Gastrocnemius medialis (tissue), 4 donors: ENCODE measurements around the gene PDCD10.

Source experiments
- CTCF ChIP-seq, 5 experiments: fragments of 450-650 bp in 3 of 5; fragments of 200-600 bp in 2 of 5; sonication (generic) in 2 of 5; IDR thresholded peaks in 4 of 5; conservative IDR thresholded peaks in 1 of 5; 1 replicate in 4 of 5; 2 replicates in 1 of 5; pipeline ENCODE4 v1.5.1; 2016 to 2019; ENCODE audit warnings: antibody characterized with exemption in 5 of 5, mild to moderate bottlenecking in 3 of 5, moderate library complexity in 3 of 5
- POLR2A ChIP-seq, 2 donors: fragments of 450-650 bp; IDR thresholded peaks; one replicate each; pipeline ENCODE4 v1.6.1; 2017; ENCODE audit warnings: antibody characterized with exemption in 2 of 2, mild to moderate bottlenecking in 2 of 2, moderate library complexity in 2 of 2

GRCh38 chr3:167691366-167691765 lies 43.3 kb downstream of the PDCD10 start:
- no peak for TF ChIP-seq CTCF (IDR thresholded peaks at IDR 0.05 in 4 of 5, conservative IDR thresholded peaks at IDR 0.05 in 1 of 5)
- TF ChIP-seq POLR2A (IDR thresholded peaks at IDR 0.05) = no peak
